SKM-1 (cell line): ENCODE data around the gene RBM33.

Source experiments
- DNase-seq: peaks from one replicate; lab custom pipeline; 2025; ENCODE audit not compliant: unreplicated experiment; lab: John Stamatoyannopoulos, UW

Gene RBM33

GRCh38 chr7:155717010-155717744 is 72.7 kb downstream of the RBM33 start:
- DNase-seq = no peak

GRCh38 chr7:155721056-155721455 is 76.6 kb downstream of the RBM33 start:
- DNase-seq = no peak

- DNase-seq = no peak
Measured at GRCh38 chr7:155722118-155722517, 77.7 kb downstream of the RBM33 start.

GRCh38 chr7:155722936-155723335 is 78.5 kb downstream of the RBM33 start:
- DNase-seq = no peak

GRCh38 chr7:155724327-155725005 is 80.0 kb downstream of the RBM33 start:
- DNase-seq = no peak

- DNase-seq = no peak
Measured at GRCh38 chr7:155725006-155725355, 80.5 kb downstream of the RBM33 start.

GRCh38 chr7:155727616-155728015 is 83.2 kb downstream of the RBM33 start:
- no peak for DNase-seq

- DNase-seq = no peak
Measured at GRCh38 chr7:155728116-155728515, 83.7 kb downstream of the RBM33 start.

GRCh38 chr7:155729847-155730246 is 85.4 kb downstream of the RBM33 start:
- no peak for DNase-seq

- DNase-seq = no peak
Measured at GRCh38 chr7:155731380-155731779, 86.9 kb downstream of the RBM33 start.

GRCh38 chr7:155731871-155732270 is 87.4 kb downstream of the RBM33 start:
- no peak for DNase-seq

GRCh38 chr7:155732286-155732685 is 87.8 kb downstream of the RBM33 start:
- no peak for DNase-seq

GRCh38 chr7:155733582-155734444 is 89.4 kb downstream of the RBM33 start:
- no peak for DNase-seq

- DNase-seq = no peak
Measured at GRCh38 chr7:155734445-155734809, 90.0 kb downstream of the RBM33 start.

- no peak for DNase-seq
Measured at GRCh38 chr7:155735442-155736115, 91.1 kb downstream of the RBM33 start.

GRCh38 chr7:155737590-155737989 is 93.1 kb downstream of the RBM33 start:
- DNase-seq = no peak

- DNase-seq = no peak
Measured at GRCh38 chr7:155738104-155738503, 93.6 kb downstream of the RBM33 start.

GRCh38 chr7:155738652-155739537 is 94.4 kb downstream of the RBM33 start:
- no peak for DNase-seq

GRCh38 chr7:155739538-155740143 is 95.2 kb downstream of the RBM33 start:
- DNase-seq = no peak

- DNase-seq = no peak
Measured at GRCh38 chr7:155741082-155741481, 96.6 kb downstream of the RBM33 start.
